NCI-H1436 treated with DMSO at 0.1 percent for 48 hours (cell line): ENCODE results near the gene MDFIC2.
"Not testable (repeated sequence)": the region's sequence is repeated elsewhere in the genome, so short reads cannot be mapped to it uniquely, and the experiment has no call there.

Experiments used
- DNase-seq: peaks from one replicate; lab custom pipeline; 2025; lab: John Stamatoyannopoulos, UW

Gene MDFIC2

GRCh38 chr3:70312336-70312735 is at the start of gene MDFIC2:
Gene MDFIC2 (minus strand): TSS chr3:70312638. CDS start chr3:70311973, 665 bp downstream.
- no peak for DNase-seq

- no peak for DNase-seq
These were observed 48.7 kb upstream of the MDFIC2 start for GRCh38 chr3:70360979-70361760.

GRCh38 chr3:70359711-70360110 is 47.3 kb upstream of the MDFIC2 start:
- no peak for DNase-seq

GRCh38 chr3:70358978-70359580 is 46.6 kb upstream of the MDFIC2 start:
- no peak for DNase-seq

GRCh38 chr3:70352215-70352614 is 39.8 kb upstream of the MDFIC2 start:
- no peak for DNase-seq

- DNase-seq = no peak
These were observed 29.7 kb upstream of the MDFIC2 start for GRCh38 chr3:70342149-70342548.

- not testable (repeated sequence) for DNase-seq
These were observed 24.4 kb upstream of the MDFIC2 start for GRCh38 chr3:70336885-70337284.

GRCh38 chr3:70333080-70333479 is 20.6 kb upstream of the MDFIC2 start:
- no peak for DNase-seq

GRCh38 chr3:70315021-70315420 is 2.6 kb upstream of the MDFIC2 start:
- DNase-seq = no peak

- no peak for DNase-seq
These were observed 1.6 kb downstream of the MDFIC2 start for GRCh38 chr3:70310809-70311208.

- DNase-seq = no peak
These were observed 2.8 kb downstream of the MDFIC2 start for GRCh38 chr3:70309591-70309990.

GRCh38 chr3:70308760-70309159 is 3.7 kb downstream of the MDFIC2 start:
- no peak for DNase-seq

- DNase-seq = no peak
These were observed 5.7 kb downstream of the MDFIC2 start for GRCh38 chr3:70306736-70307135.

- DNase-seq = no peak
These were observed 14.1 kb downstream of the MDFIC2 start for GRCh38 chr3:70298385-70298784.

- no peak for DNase-seq
These were observed 21.3 kb downstream of the MDFIC2 start for GRCh38 chr3:70291097-70291482.

- not testable (repeated sequence) for DNase-seq
These were observed 21.9 kb downstream of the MDFIC2 start for GRCh38 chr3:70290431-70291096.

- DNase-seq = no peak
These were observed 30.8 kb downstream of the MDFIC2 start for GRCh38 chr3:70281663-70282062.

GRCh38 chr3:70277304-70277703 is 35.1 kb downstream of the MDFIC2 start:
- peak; percentile 6 for DNase-seq

- DNase-seq = no peak
These were observed 35.5 kb downstream of the MDFIC2 start for GRCh38 chr3:70276901-70277300.

GRCh38 chr3:70273492-70273891 is 38.9 kb downstream of the MDFIC2 start:
- DNase-seq = no peak

- no peak for DNase-seq
These were observed 39.6 kb downstream of the MDFIC2 start for GRCh38 chr3:70272798-70273197.

- no peak for DNase-seq
These were observed 48.2 kb downstream of the MDFIC2 start for GRCh38 chr3:70264122-70264780.

GRCh38 chr3:70261283-70261682 is 51.2 kb downstream of the MDFIC2 start:
- no peak for DNase-seq
